CD4-positive, alpha-beta T cell (primary cell): Measurements from ENCODE around the gene KIF3A. TPM values are rescaled to one million over a fixed set of nuclear protein-coding genes. Genes with fewer than 3 reads are reported as not detected.

ENCODE experiments used
- ATAC-seq: fragments of 200-7000 bp; cut with Tn5 transposase; one replicate; pipeline ENCODE4 v1.10.0; 2022; ENCODE audit warnings: mild to moderate bottlenecking; ENCODE audit not compliant: poor library complexity
- CTCF ChIA-PET: fragments of 350-600 bp; sonication (Branson Sonifier 250); formaldehyde crosslinking; loops from one replicate; lab custom pipeline; 2021; ENCODE audit warnings: antibody characterized with exemption, inconsistent platforms; lab: Charles Lee
- POLR2A ChIA-PET: fragments of 350-600 bp; sonication (Branson Sonifier 250); formaldehyde crosslinking; loops from one replicate; lab custom pipeline; 2021; ENCODE audit warnings: antibody characterized with exemption, inconsistent platforms; lab: Charles Lee
- DNase-seq, 14 experiments: peaks; one replicate each; pipeline ENCODE4 v3.0.0-alpha.2; 2013 to 2020; ENCODE audit warnings: mixed read lengths in 2 of 14
- H3K27ac ChIP-seq, 2 donors: one replicate each; pipeline versions ENCODE4 v1.5.1 to v1.7.0; 2013; ENCODE audit warnings: low read length in 2 of 2, low read depth in 1 of 2, mild to moderate bottlenecking in 1 of 2
- H3K27me3 ChIP-seq, 2 experiments: 1 replicate in 1 of 2; 2 replicates in 1 of 2; pipeline versions ENCODE4 v1.6.1 to v1.7.0; 2013; ENCODE audit warnings: low read length in 2 of 2, control low read depth in 1 of 2, mild to moderate bottlenecking in 1 of 2, moderate library complexity in 1 of 2; ENCODE audit not compliant: insufficient read depth in 2 of 2, control insufficient read depth in 1 of 2
- H3K36me3 ChIP-seq: one replicate; pipeline ENCODE4 v1.6.1; 2013; ENCODE audit warnings: low read length, control low read depth; ENCODE audit not compliant: insufficient read depth
- H3K4me1 ChIP-seq: one replicate; pipeline ENCODE4 v1.6.1; 2013; ENCODE audit warnings: low read length, control low read depth; ENCODE audit not compliant: insufficient read depth
- H3K4me3 ChIP-seq: one replicate; pipeline ENCODE4 v1.5.1; 2013; ENCODE audit warnings: mild to moderate bottlenecking, low read length, moderate library complexity
- H3K9me3 ChIP-seq, 2 experiments: 1 replicate in 1 of 2; 2 replicates in 1 of 2; pipeline versions ENCODE4 v1.6.1 to v1.7.0; 2013; ENCODE audit warnings: low read length in 2 of 2, mild to moderate bottlenecking in 2 of 2, control low read depth in 1 of 2, moderate library complexity in 1 of 2; ENCODE audit not compliant: control insufficient read depth in 1 of 2, insufficient read depth in 1 of 2
- H3K27ac Mint-ChIP-seq: one replicate; pipeline ENCODE4 v1.8.0; 2020; ENCODE audit warnings: mixed read lengths
- H3K27me3 Mint-ChIP-seq: one replicate; pipeline ENCODE4 v1.8.0; 2021; ENCODE audit warnings: mixed read lengths
- H3K36me3 Mint-ChIP-seq: one replicate; pipeline ENCODE4 v1.8.0; 2021; ENCODE audit warnings: low read depth, mixed read lengths
- H3K4me1 Mint-ChIP-seq: one replicate; pipeline ENCODE4 v1.8.0; 2021; ENCODE audit warnings: low read depth, mixed read lengths
- H3K4me3 Mint-ChIP-seq: one replicate; pipeline ENCODE4 v1.8.0; 2020; ENCODE audit warnings: mild to moderate bottlenecking, mixed read lengths
- H3K9me3 Mint-ChIP-seq: one replicate; pipeline ENCODE4 v1.8.0; 2020; ENCODE audit warnings: mixed read lengths
- intact Hi-C, 2 experiments: fragments of 100-400 bp; cut with DNase I in 1 of 2; cut with micrococcal nuclease in 1 of 2; formaldehyde crosslinking; loops; one replicate each; pipeline versions ENCODE4 v1.15.1 to v1.9.0; 2023 to 2025; cut with DNase I, micrococcal nuclease
- total RNA-seq, 174 experiments: library from RNA in 2 of 174; stranded (reverse) in 2 of 174; gene quantifications; one replicate each; pipeline ENCODE4 v1.2.3 and lab custom pipeline; 2021 to 2026
- TF ChIP-seq, protein P1 (sequence below): fragments of 200-600 bp; IDR thresholded peaks from one replicate; pipeline ENCODE4 v1.8.0; 2022; ENCODE audit warnings: antibody characterized with exemption, mild to moderate bottlenecking

Gene KIF3A
- total RNA-seq, 2 experiments from 2014 or later, result 10.2 to 12.4 TPM

DNA sequence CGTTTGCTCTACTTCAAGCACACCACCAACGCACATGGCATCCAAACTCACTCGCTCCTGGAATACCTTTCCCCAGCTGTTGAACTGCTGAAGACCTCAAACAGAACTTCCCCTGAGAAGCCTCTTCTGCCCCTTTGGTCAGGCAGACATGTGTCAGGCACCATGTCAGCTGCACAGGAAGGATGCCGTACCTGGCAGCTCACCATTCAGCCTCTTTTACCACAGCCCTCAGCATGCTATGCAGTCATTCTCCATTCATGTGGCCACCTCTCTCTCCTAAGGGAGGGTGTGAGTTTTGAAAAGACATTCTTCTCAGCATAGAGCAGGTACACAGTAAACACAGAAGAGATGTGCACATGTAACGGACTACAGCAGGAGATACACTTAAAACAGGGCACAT lies 49.4 kb downstream of the KIF3A start:
- H3K27me3 ChIP-seq, result no peaks in the 10 kb centered on the region
- ATAC-seq (peak; percentile 92), DNase-seq (peak in 11 of 14 experiments; percentile 18 to 65 (median 36))
- H3K4me3 ChIP-seq, result no peak overlapping the region
- Mint-ChIP-seq H3K4me1 (peaks cover 26% of the 10 kb centered on the region), H3K4me3 (no peak overlapping the region), H3K27ac (peak overlapping the region; percentile 2), H3K27me3 (no peaks in the 10 kb centered on the region), H3K36me3 (peaks cover 7% of the 10 kb centered on the region), H3K9me3 (no peaks in the 10 kb centered on the region)
- CTCF ChIA-PET, result no interaction called here
- intact Hi-C loops, result loop anchor here in 1 of 2 experiments (5.0 kb wide), 1 partner anchor 616 kb away; the partner anchor contains the start of gene CSF2
- H3K4me1 ChIP-seq, result peaks cover 13% of the 10 kb centered on the region
- no peaks in the 10 kb centered on the region for H3K9me3 ChIP-seq
- TF ChIP-seq, protein P1, sequence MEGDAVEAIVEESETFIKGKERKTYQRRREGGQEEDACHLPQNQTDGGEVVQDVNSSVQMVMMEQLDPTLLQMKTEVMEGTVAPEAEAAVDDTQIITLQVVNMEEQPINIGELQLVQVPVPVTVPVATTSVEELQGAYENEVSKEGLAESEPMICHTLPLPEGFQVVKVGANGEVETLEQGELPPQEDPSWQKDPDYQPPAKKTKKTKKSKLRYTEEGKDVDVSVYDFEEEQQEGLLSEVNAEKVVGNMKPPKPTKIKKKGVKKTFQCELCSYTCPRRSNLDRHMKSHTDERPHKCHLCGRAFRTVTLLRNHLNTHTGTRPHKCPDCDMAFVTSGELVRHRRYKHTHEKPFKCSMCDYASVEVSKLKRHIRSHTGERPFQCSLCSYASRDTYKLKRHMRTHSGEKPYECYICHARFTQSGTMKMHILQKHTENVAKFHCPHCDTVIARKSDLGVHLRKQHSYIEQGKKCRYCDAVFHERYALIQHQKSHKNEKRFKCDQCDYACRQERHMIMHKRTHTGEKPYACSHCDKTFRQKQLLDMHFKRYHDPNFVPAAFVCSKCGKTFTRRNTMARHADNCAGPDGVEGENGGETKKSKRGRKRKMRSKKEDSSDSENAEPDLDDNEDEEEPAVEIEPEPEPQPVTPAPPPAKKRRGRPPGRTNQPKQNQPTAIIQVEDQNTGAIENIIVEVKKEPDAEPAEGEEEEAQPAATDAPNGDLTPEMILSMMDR, result no peak
- H3K36me3 ChIP-seq, result no peaks in the 10 kb centered on the region
- H3K27ac ChIP-seq, result no peak overlapping the region
- POLR2A ChIA-PET, result no interaction called here

DNA sequence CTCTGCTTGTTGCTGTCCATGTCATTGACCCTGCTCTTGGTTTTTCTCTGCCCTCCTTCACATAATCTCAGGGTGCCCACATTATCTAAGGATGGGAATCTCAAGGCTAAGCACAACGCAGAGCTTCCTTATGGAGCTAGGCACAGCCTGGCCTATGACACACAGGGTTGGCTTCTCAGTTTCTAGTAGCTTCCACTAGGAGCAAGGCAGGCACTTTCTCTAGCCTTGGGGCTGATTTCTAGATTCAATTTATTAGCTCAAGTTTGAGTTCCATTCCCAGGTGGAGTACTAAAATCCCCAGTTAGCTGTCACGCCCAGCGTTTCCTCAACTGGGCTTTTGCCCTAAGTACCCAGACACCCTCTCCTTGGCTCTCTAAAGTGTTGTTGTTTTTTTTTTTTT lies 51.2 kb downstream of the KIF3A start:
- ChIA-PET POLR2A (interaction anchor here (0.6 kb wide), 1 partner anchor 332 kb away, joined by 3 read pairs; no protein-coding TSS in a partner anchor), CTCF (no interaction called here)
- TF ChIP-seq, protein P1, result no peak
- ATAC-seq (no peak), DNase-seq (no peak)
- Mint-ChIP-seq H3K36me3 (no peaks in the 10 kb centered on the region), H3K4me3 (no peak overlapping the region), H3K27me3 (no peaks in the 10 kb centered on the region), H3K27ac (no peak overlapping the region), H3K9me3 (no peaks in the 10 kb centered on the region), H3K4me1 (peaks cover 20% of the 10 kb centered on the region)
- Histone ChIP-seq H3K4me3 (no peak overlapping the region), H3K27ac (no peak overlapping the region), H3K27me3 (no peaks in the 10 kb centered on the region), H3K4me1 (peaks cover 13% of the 10 kb centered on the region), H3K9me3 (no peaks in the 10 kb centered on the region), H3K36me3 (no peaks in the 10 kb centered on the region)
- intact Hi-C loops, result loop anchor here in 1 of 2 experiments (5.0 kb wide), 1 partner anchor 614 kb away; the partner anchor contains the start of gene CSF2

DNA sequence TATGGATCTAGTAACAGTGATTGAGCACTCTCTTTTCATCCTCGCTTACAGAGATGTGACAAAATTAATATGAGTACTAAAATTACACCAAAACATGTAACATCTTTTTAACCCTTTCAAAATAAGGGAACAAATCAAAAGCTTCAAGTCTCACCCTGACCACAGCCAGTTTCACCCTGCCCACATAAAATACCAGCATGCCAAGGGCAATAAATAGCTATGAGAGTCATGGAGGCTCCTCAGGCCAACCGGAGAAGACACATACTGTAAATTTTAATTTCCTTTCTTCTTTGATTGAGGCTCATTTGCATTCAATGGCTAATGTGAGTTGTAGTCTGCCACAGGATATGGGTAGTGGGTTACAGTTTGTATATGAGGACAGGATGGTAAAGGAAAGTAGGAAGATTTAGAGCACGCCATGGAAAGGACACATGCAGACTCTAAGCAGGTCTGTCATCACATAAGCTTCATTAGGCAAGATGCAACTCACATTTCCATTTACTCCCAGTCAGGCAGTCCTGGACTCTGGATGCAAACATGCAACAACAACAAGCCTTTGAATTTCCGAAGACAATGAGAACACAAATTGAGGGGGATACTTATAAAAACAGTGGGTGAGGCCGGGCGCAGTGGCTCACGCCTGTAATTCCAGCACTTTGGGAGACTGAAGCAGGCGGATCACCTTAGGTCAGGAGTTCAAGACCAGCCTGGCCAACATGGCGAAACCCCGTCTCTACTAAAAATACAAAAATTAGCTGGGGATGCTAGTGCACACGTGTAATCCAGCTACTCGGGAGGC lies 52.2 kb downstream of the KIF3A start:
- H3K4me3 ChIP-seq, result no peak overlapping the region
- peaks cover 13% of the 10 kb centered on the region for H3K4me1 ChIP-seq
- H3K36me3 ChIP-seq, result no peaks in the 10 kb centered on the region
- no peak for DNase-seq
- intact Hi-C loops, result loop anchor here in 1 of 2 experiments (5.0 kb wide), 1 partner anchor 613 kb away; the partner anchor contains the start of gene CSF2
- TF ChIP-seq, protein P1, result no peak
- ChIA-PET POLR2A (no interaction called here), CTCF (no interaction called here)
- H3K27me3 ChIP-seq, result no peaks in the 10 kb centered on the region
- no peak overlapping the region for H3K4me3 Mint-ChIP-seq
- H3K9me3 Mint-ChIP-seq, result no peaks in the 10 kb centered on the region
- no peaks in the 10 kb centered on the region for H3K27me3 Mint-ChIP-seq
- H3K4me1 Mint-ChIP-seq, result peaks cover 20% of the 10 kb centered on the region
- H3K9me3 ChIP-seq, result no peaks in the 10 kb centered on the region
- H3K36me3 Mint-ChIP-seq, result no peaks in the 10 kb centered on the region
- H3K27ac Mint-ChIP-seq, result no peak overlapping the region
- ATAC-seq, result no peak
- no peak overlapping the region for H3K27ac ChIP-seq
